Stimulated activated memory B cell treated with anti-CD40 and anti-IgM and Interleukin-4, amounts not matched to agents 10 μg/mL and 1 μg/mL and 100 μg/mL, for 72 hours (primary cell): ENCODE data around the gene ADRM1.

Source experiments
- ATAC-seq: fragments of 150-1000 bp; cut with Tn5 transposase; 2 replicates; pipeline ENCODE4 v1.10.0; 2021
- H3K27ac Mint-ChIP-seq: one replicate; pipeline ENCODE4 v1.8.0; 2022; ENCODE audit warnings: mild to moderate bottlenecking, mixed read lengths
- H3K27me3 Mint-ChIP-seq: one replicate; pipeline ENCODE4 v1.8.0; 2022; ENCODE audit warnings: mixed read lengths
- H3K36me3 Mint-ChIP-seq: one replicate; pipeline ENCODE4 v1.8.0; 2022; ENCODE audit warnings: mixed read lengths
- H3K4me1 Mint-ChIP-seq: one replicate; pipeline ENCODE4 v1.8.0; 2022; ENCODE audit warnings: mixed read lengths
- H3K4me3 Mint-ChIP-seq: one replicate; pipeline ENCODE4 v1.8.0; 2022; ENCODE audit warnings: mild to moderate bottlenecking, moderate library complexity, mixed read lengths
- H3K9me3 Mint-ChIP-seq: one replicate; pipeline ENCODE4 v1.8.0; 2022; ENCODE audit warnings: mixed read lengths

Gene ADRM1

DNA sequence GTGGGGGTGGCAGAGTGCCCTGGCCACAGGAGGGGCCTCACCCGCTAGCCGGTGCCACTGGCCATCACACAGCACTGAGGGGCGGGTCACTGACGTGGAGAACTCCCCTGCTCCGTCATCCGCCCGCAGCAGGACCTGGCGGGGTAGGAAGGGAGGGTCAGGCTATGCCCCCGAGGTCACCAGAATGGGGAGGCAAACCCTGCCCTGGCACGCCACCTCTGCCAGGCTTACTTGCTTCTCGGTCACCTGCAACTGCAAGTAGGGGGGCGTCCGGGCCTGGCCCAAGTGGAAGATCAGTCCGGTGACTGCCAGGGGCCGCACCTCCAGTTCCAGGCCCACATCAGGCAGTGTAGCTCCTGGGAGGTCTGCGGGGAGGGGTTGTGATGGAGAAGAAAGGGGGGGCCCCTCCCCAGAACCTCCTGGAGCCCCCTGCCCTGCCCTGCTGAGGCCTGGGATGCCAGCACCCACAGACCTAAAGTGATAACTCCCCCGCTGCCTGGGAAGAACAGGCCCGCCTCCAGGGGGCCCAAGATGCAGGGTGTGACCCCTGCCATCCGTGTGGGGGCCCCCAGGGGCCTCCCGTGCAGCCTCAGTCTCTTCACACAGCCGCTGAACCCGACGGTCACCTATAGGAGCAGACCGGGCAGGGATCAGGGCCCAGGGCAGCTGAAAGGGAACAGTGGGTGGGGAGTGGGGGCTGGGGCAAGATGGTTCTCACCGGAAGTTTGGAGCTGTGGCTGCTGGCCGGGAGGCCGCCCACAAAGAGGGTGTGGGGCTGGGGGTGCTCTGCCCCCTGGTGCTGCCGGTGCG is 7.4 kb downstream of the ADRM1 start:
- Mint-ChIP-seq H3K4me3 (no peak overlapping the region), H3K27ac (no peak overlapping the region), H3K4me1 (peaks cover 11% of the 10 kb centered on the region), H3K9me3 (no peaks in the 10 kb centered on the region), H3K36me3 (peaks cover 37% of the 10 kb centered on the region), H3K27me3 (no peaks in the 10 kb centered on the region)
- no peak for ATAC-seq

DNA sequence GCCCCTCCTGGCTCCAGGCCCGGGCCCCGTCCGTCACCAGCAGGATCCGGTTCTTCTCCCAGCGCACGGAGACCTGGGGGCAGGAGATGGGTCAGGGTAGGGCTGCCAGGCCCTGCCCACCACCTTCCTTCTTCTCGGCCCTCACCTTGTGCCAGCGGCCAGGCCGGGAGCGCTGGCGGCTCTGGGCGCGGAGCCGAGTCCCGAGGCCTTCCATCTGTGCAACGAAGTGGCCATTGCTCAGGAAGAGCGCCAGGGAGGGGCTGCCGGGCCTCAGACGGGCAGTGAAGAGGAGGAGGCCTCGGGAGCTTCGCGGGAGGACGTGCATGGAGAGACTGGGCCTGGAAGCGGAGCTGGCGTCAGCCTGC is 7.9 kb downstream of the ADRM1 start:
- Mint-ChIP-seq H3K9me3 (no peaks in the 10 kb centered on the region), H3K4me1 (peaks cover 5% of the 10 kb centered on the region), H3K4me3 (no peak overlapping the region), H3K36me3 (peaks cover 37% of the 10 kb centered on the region), H3K27ac (no peak overlapping the region), H3K27me3 (no peaks in the 10 kb centered on the region)
- ATAC-seq, result no peak

GRCh38 chr20:62311150-62311549 is 8.4 kb downstream of the ADRM1 start:
- Mint-ChIP-seq H3K4me1 (peaks cover under 1% of the 10 kb centered on the region), H3K27ac (no peak overlapping the region), H3K36me3 (peaks cover 36% of the 10 kb centered on the region), H3K27me3 (no peaks in the 10 kb centered on the region), H3K9me3 (no peaks in the 10 kb centered on the region), H3K4me3 (no peak overlapping the region)
- peak; percentile 28 for ATAC-seq

DNA sequence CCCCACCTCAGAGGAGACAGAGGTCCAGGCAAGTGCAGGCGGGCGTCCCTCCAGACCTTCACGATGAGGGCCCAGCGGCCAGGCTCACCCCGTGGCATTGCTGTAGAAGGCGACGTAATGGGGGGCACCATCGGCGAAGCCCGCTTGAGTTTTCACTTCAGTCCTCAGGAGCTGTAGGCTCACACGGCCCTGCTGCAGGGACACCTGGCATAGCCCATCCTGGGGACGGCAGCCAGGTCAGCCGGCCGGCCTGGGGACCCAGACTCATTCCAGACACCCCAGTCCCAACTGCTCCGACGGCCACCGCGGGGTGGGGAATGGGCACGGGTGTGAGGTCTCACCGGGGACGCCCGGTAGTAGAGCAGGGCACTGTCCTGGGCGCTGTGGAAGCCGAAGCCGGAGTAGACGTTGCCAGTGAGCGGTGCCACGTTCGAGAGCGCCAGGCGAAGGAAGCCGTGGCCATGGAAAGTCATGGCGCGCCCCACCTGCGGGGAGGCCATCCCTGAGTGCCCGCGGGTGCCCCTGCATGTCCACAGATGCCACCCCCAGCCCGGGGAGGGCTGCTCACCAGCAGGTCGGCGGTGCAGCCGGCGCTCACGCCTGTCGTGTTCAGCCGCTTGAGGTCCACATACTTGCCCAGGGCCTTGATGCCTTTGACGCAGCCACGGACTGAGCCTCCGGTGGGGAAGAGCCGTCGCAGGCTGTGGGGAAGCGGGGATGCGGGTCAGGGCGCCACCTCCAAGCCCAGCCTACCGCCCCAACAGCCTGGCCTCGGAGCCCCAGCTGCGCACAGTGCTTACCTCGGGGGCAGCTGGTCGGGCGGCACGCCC is 9.2 kb downstream of the ADRM1 start:
- H3K4me3 Mint-ChIP-seq, result no peak overlapping the region
- no peaks in the 10 kb centered on the region for H3K27me3 Mint-ChIP-seq
- H3K36me3 Mint-ChIP-seq, result peaks cover 39% of the 10 kb centered on the region
- no peak for ATAC-seq
- no peaks in the 10 kb centered on the region for H3K9me3 Mint-ChIP-seq
- H3K27ac Mint-ChIP-seq, result no peak overlapping the region
- H3K4me1 Mint-ChIP-seq, result no peaks in the 10 kb centered on the region

DNA sequence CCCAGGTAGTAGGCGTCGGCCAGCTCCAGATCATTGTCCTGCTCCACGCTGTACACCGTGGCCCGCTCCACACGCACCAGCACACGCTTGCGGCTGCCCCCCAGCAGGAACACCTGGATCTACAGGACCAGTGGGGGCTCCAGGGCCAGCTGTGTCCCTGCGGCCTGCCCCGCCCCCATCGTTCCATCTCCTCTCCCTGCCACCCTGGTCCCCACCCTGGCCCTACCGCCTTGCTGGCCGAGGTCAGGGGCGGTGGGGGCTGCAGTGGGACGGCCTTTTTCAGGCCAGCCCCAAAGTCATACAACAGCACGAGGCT is 9.8 kb downstream of the ADRM1 start:
- peaks cover 39% of the 10 kb centered on the region for H3K36me3 Mint-ChIP-seq
- ATAC-seq, result no peak
- no peaks in the 10 kb centered on the region for H3K9me3 Mint-ChIP-seq
- H3K4me1 Mint-ChIP-seq, result peaks cover 4% of the 10 kb centered on the region
- H3K4me3 Mint-ChIP-seq, result no peak overlapping the region
- H3K27ac Mint-ChIP-seq, result no peak overlapping the region
- no peaks in the 10 kb centered on the region for H3K27me3 Mint-ChIP-seq

- Mint-ChIP-seq H3K4me3 (no peak overlapping the region), H3K4me1 (peaks cover 5% of the 10 kb centered on the region), H3K27me3 (no peaks in the 10 kb centered on the region), H3K9me3 (no peaks in the 10 kb centered on the region), H3K27ac (no peak overlapping the region), H3K36me3 (peaks cover 36% of the 10 kb centered on the region)
- ATAC-seq, result no peak
Observed at GRCh38 chr20:62313021-62313420, 10.2 kb downstream of the ADRM1 start.

GRCh38 chr20:62313460-62314338 is 10.9 kb downstream of the ADRM1 start:
- Mint-ChIP-seq H3K4me3 (no peak overlapping the region), H3K9me3 (no peaks in the 10 kb centered on the region), H3K4me1 (peaks cover 5% of the 10 kb centered on the region), H3K27ac (no peak overlapping the region), H3K27me3 (no peaks in the 10 kb centered on the region), H3K36me3 (peaks cover 35% of the 10 kb centered on the region)
- no peak for ATAC-seq

GRCh38 chr20:62314339-62314638 is 11.5 kb downstream of the ADRM1 start:
- Mint-ChIP-seq H3K36me3 (peaks cover 35% of the 10 kb centered on the region), H3K27ac (no peak overlapping the region), H3K27me3 (no peaks in the 10 kb centered on the region), H3K4me1 (peaks cover 5% of the 10 kb centered on the region), H3K4me3 (no peak overlapping the region), H3K9me3 (no peaks in the 10 kb centered on the region)
- ATAC-seq, result no peak

GRCh38 chr20:62314711-62315302 is 12.0 kb downstream of the ADRM1 start:
- no peak for ATAC-seq
- Mint-ChIP-seq H3K36me3 (peaks cover 35% of the 10 kb centered on the region), H3K4me1 (peaks cover 5% of the 10 kb centered on the region), H3K27ac (no peak overlapping the region), H3K27me3 (no peaks in the 10 kb centered on the region), H3K9me3 (no peaks in the 10 kb centered on the region), H3K4me3 (no peak overlapping the region)

DNA sequence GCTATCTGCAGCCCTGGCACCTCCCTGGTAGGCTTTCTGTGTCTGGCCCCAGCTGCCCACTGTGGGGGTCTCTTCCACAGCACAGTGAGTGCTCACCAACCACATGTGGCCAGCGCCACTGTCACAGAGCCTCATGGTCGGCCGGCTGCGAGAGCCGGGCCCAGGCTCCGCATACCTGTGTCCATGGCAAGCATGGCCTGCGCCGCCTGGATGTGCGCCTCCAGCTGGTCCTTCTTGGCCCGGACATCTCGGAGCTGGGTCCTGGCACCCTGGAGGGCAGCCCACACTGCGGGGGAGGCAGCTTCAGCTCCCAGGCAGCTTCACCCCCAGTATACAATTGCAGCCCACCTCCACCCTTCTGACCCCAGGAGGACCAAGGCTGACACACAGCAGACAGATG is 13.0 kb downstream of the ADRM1 start:
- no peak for ATAC-seq

GRCh38 chr20:62316331-62317166 is 13.8 kb downstream of the ADRM1 start:
- H3K27ac Mint-ChIP-seq, result no peak overlapping the region
- peaks cover 42% of the 10 kb centered on the region for H3K36me3 Mint-ChIP-seq
- no peak overlapping the region for H3K4me3 Mint-ChIP-seq
- H3K27me3 Mint-ChIP-seq, result no peaks in the 10 kb centered on the region
- peaks cover 4% of the 10 kb centered on the region for H3K9me3 Mint-ChIP-seq
- H3K4me1 Mint-ChIP-seq, result peaks cover 13% of the 10 kb centered on the region
- no peak for ATAC-seq

More for the DNA sequence above, 13.0 kb downstream of the ADRM1 start:
- H3K27me3 Mint-ChIP-seq, result no peaks in the 10 kb centered on the region
- H3K4me1 Mint-ChIP-seq, result peaks cover 9% of the 10 kb centered on the region
- H3K36me3 Mint-ChIP-seq, result peaks cover 38% of the 10 kb centered on the region
- no peak overlapping the region for H3K27ac Mint-ChIP-seq
- no peak overlapping the region for H3K4me3 Mint-ChIP-seq
- H3K9me3 Mint-ChIP-seq, result peaks cover 2% of the 10 kb centered on the region

DNA sequence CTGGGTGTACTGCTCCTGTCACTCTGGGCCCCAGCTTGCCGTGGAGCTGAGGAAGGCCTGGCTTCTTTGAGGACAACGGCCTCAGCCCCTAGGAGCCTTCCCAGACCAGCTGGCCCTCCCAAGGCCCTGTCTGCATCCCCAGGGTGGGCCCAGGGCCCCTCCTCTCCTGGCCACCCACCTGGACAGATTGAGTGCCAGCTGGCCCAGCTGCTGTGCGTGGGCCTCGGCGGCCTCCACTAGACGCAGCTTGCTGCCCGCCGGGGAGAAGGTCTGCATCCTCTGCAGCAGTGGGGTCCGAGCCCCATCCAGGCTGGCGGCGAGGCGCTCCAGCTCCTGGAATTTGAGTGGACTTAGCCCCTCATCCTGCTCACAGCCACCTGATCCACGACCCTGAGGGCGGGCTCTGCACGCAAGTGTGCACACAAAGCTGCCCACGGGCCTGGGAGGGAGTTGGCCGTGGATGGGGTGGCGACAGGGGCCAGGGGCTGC is 14.4 kb downstream of the ADRM1 start:
- H3K4me3 Mint-ChIP-seq, result no peak overlapping the region
- peak overlapping the region; percentile 44 for H3K27ac Mint-ChIP-seq

GRCh38 chr20:62318400-62319345 is 15.9 kb downstream of the ADRM1 start:
- Mint-ChIP-seq H3K27ac (peak overlapping the region; percentile 34), H3K9me3 (peaks cover 4% of the 10 kb centered on the region), H3K4me1 (peaks cover 13% of the 10 kb centered on the region), H3K4me3 (no peak overlapping the region), H3K27me3 (no peaks in the 10 kb centered on the region), H3K36me3 (peaks cover 38% of the 10 kb centered on the region)
- ATAC-seq, result peak; percentile 10

More for the DNA sequence above, 14.4 kb downstream of the ADRM1 start:
- Mint-ChIP-seq H3K36me3 (peaks cover 42% of the 10 kb centered on the region), H3K9me3 (peaks cover 4% of the 10 kb centered on the region), H3K27me3 (no peaks in the 10 kb centered on the region), H3K4me1 (peaks cover 13% of the 10 kb centered on the region)
- ATAC-seq, result no peak
